Activated naive CD4-positive, alpha-beta T cell treated with anti-CD3 and anti-CD28 coated beads, Interleukin-2, amount 50 U/mL, for 72 hours (primary cell): ENCODE results near the gene WDR93. TPM values are rescaled to one million over a fixed set of nuclear protein-coding genes. Genes with fewer than 3 reads are reported as not detected.
"Not testable (repeated sequence)": the region's sequence is repeated elsewhere in the genome, so short reads cannot be mapped to it uniquely, and the experiment has no call there.

ENCODE experiments used
- ATAC-seq, 2 donors: fragments of 150-1000 bp; cut with Tn5 transposase; 2 replicates each; pipeline ENCODE4 v1.10.0; 2021; ENCODE audit warnings: mild to moderate bottlenecking in 2 of 2, moderate library complexity in 2 of 2
- DNase-seq, 2 donors: peaks; one replicate each; pipeline ENCODE4 v3.0.0; 2021 to 2022; ENCODE audit warnings: low spot score in 2 of 2
- H3K27ac Mint-ChIP-seq, 2 donors: one replicate each; pipeline ENCODE4 v1.8.0; 2022; ENCODE audit warnings: mild to moderate bottlenecking in 2 of 2, mixed read lengths in 2 of 2
- H3K36me3 Mint-ChIP-seq, 2 donors: one replicate each; pipeline ENCODE4 v1.8.0; 2022; ENCODE audit warnings: mixed read lengths in 2 of 2
- H3K9me3 Mint-ChIP-seq, 2 donors: one replicate each; pipeline ENCODE4 v1.8.0; 2022; ENCODE audit warnings: mixed read lengths in 2 of 2
- total RNA-seq, 2 donors: library from RNA; stranded (reverse); gene quantifications; one replicate each; pipeline ENCODE4 v1.2.3, GENCODE V29; 2022

The WDR93 gene
- total RNA-seq, 2 donors from 2014 or later: not detected

GRCh38 chr15:89783861-89784685 is 93.5 kb downstream of the WDR93 start:
- ATAC-seq (no peak), DNase-seq (no peak)
- Mint-ChIP-seq H3K27ac (no peak overlapping the region), H3K36me3 (peaks cover 0 to 8% of the 10 kb centered on the region in 2 donors), H3K9me3 (peaks cover 0 to 5% of the 10 kb centered on the region in 2 donors)

DNA sequence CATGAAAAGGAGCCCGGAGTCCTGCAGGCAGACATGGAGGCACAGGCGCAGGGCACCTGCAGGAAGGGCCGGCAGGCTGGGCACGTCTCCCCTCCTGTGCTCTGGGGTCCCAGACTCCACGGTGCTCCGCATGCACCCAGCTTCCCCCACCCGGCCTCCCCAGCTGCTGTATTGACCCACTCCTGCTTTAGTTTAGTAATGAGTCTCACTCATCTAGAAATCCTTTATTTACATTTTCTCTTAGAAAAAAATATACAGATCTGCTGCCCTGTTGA is 94.0 kb downstream of the WDR93 start:
- no peak for DNase-seq
- Mint-ChIP-seq H3K36me3 (peaks cover 0 to 8% of the 10 kb centered on the region in 2 donors), H3K9me3 (peaks cover 0 to 5% of the 10 kb centered on the region in 2 donors), H3K27ac (no peak overlapping the region)
- no peak for ATAC-seq

- H3K27ac Mint-ChIP-seq: no peak overlapping the region
- ATAC-seq: no peak
- no peak for DNase-seq
- peaks cover 0 to 8% of the 10 kb centered on the region in 2 donors for H3K36me3 Mint-ChIP-seq
- peaks cover 0 to 5% of the 10 kb centered on the region in 2 donors for H3K9me3 Mint-ChIP-seq
Measured at GRCh38 chr15:89785064-89785773, 94.6 kb downstream of the WDR93 start.

DNA sequence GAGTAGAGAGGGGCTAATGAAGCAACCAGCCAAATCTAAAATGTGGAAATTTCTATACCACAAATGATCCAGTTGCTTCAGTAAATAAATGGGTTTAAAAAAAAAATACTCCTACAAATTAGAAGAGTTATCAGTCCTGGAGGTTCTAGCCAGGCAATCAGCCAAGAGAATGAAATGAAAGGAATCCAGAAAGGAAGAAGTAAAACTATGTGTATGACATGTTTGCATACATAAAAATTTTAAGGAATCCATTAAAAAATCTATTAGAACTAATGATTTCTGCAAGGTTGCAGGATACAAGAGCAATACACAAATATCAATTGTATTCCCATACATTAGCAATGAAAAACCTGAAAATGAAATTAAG is 95.1 kb downstream of the WDR93 start:
- peaks cover 0 to 5% of the 10 kb centered on the region in 2 donors for H3K9me3 Mint-ChIP-seq
- no peak overlapping the region for H3K27ac Mint-ChIP-seq
- ATAC-seq: no peak
- DNase-seq: no peak
- peaks cover 0 to 8% of the 10 kb centered on the region in 2 donors for H3K36me3 Mint-ChIP-seq

DNA sequence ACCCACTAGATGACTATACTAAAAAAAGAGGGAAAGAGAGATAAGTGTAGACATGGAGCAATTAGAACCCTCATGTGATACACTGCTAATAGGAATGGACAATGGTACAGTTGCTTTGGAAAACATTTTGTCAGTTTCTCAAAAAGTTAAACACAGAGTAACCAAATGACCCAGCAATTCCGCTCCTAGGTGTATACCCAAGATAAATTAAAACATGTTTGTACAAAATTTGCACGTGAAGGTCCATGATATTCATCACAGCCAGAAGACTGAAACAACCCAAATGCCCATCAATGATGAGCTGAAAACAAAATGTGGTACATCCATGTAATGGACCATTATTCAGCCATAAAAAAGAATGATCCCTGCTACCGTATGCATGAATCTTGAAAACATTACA is 97.3 kb downstream of the WDR93 start:
- Mint-ChIP-seq H3K36me3 (peaks cover 0 to 8% of the 10 kb centered on the region in 2 donors), H3K27ac (no peak overlapping the region), H3K9me3 (peaks cover 0 to 5% of the 10 kb centered on the region in 2 donors)
- DNase-seq (no peak), ATAC-seq (no peak)

- not testable (repeated sequence) for DNase-seq, H3K36me3 Mint-ChIP-seq, ATAC-seq, H3K27ac Mint-ChIP-seq, H3K9me3 Mint-ChIP-seq
Measured at GRCh38 chr15:89788585-89788984, 98.0 kb downstream of the WDR93 start.

- Mint-ChIP-seq H3K36me3 (peaks cover 0 to 8% of the 10 kb centered on the region in 2 donors), H3K27ac (no peak overlapping the region), H3K9me3 (peaks cover 0 to 5% of the 10 kb centered on the region in 2 donors)
- no peak for ATAC-seq
- DNase-seq: no peak
Measured at GRCh38 chr15:89790206-89790605, 99.6 kb downstream of the WDR93 start.

DNA sequence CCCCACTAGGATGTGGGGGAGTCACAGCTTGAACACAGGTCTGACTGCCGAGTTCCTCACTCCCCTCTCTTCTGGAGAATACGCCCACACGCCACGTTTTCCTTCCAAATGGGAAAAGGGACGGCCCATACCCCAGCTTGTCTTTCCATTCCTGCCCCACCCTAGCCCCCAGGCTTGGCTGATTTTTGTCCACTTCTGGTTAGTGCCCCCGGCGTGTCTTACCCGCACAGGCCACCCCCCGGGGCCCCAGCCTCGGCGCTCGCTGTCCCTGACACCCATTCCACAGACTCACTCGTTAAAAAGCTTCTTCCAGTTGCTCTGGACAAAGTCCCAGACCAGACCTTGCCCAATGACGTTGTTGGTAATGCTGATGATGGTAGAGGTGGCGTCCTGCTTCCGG is 100.0 kb downstream of the WDR93 start:
- ATAC-seq: no peak
- peaks cover 0 to 8% of the 10 kb centered on the region in 2 donors for H3K36me3 Mint-ChIP-seq
- DNase-seq: no peak
- peaks cover 0 to 5% of the 10 kb centered on the region in 2 donors for H3K9me3 Mint-ChIP-seq
- H3K27ac Mint-ChIP-seq: no peak overlapping the region

DNA sequence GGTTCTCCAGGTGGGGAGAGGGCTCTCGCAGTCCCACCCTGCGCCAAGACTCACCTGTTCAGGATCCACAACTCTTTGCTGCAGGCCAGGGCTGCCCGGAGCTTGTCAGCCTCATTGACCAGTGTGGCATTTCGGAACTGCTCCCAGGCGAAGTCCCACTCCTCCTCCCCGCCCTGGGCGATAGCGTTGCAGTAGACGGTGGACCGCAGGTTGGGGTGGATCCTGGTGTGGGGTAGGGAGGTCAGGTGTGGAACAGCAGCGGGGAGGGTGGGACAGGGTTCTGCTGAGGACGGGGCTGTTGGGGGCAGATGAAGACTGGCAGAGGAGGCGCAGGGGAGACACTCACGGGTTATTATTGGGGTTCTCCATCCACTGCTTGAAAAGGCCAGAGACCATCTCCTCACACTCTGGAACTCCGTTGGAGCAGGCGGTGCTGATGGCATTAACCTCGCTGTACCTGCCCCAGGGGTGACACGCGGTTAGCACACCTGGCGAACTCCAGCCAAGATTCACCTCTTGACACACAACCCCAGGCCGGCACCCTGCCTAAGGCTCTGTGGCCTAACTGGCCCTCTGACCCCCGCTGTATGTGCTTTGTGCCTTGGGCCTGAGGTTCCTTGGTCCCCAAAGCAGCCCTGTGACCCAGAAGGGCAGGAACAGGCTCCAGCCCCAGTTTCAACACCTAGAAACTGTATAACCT is 101.6 kb downstream of the WDR93 start:
- DNase-seq (no peak), ATAC-seq (no peak)
- Mint-ChIP-seq H3K27ac (no peak overlapping the region), H3K36me3 (peaks cover 0 to 8% of the 10 kb centered on the region in 2 donors), H3K9me3 (peaks cover 0 to 8% of the 10 kb centered on the region in 2 donors)

Other genes starting within 250 kb of the WDR93 start
- not detected for gene RHCG, start 194.2 kb upstream of the WDR93 start, total RNA-seq
- 10 to 100 TPM; 22.8 to 30.8 TPM for gene TICRR, start 115.3 kb upstream of the WDR93 start, total RNA-seq
- gene KIF7, start 35.3 kb upstream of the WDR93 start, total RNA-seq: 1 to 10 TPM; 1.4 to 4.6 TPM
- under 1 TPM; 0.43 to 0.46 TPM for gene PLIN1, start 11.4 kb upstream of the WDR93 start, total RNA-seq
- gene PEX11A, start 57 bp upstream of the WDR93 start, total RNA-seq: 1 to 10 TPM; 3.0 to 5.0 TPM
- 1 to 10 TPM; 3.0 to 6.2 TPM for gene MESP1, start 60.4 kb downstream of the WDR93 start, total RNA-seq
- gene MESP2, start 85.5 kb downstream of the WDR93 start, total RNA-seq: not detected
- gene ANPEP, start 124.0 kb downstream of the WDR93 start, total RNA-seq: under 1 TPM; 0.33 to 0.34 TPM
- 10 to 100 TPM; 12.4 to 13.1 TPM for gene AP3S2, start 203.2 kb downstream of the WDR93 start, total RNA-seq
- not detected for gene ARPIN, start 222.1 kb downstream of the WDR93 start, total RNA-seq